H9 (cell line): ENCODE results near the gene MARS1. TPM values are rescaled to one million over a fixed set of nuclear protein-coding genes. Genes with fewer than 3 reads are reported as not detected.

Experiments used
- DNase-seq: peaks from one replicate; pipeline ENCODE4 v3.0.0-alpha.2; 2017
- H2AFZ ChIP-seq: one replicate; pipeline ENCODE4 v1.6.1; 2013; ENCODE audit warnings: mild to moderate bottlenecking, low read length, control low read depth, moderate library complexity
- H2AK5ac ChIP-seq: 2 replicates; pipeline ENCODE4 v1.6.1; 2013; ENCODE audit warnings: low read length, control low read depth, mixed read lengths; ENCODE audit not compliant: insufficient read length
- H2BK120ac ChIP-seq: one replicate; pipeline ENCODE4 v1.6.1; 2013; ENCODE audit warnings: low read depth, mild to moderate bottlenecking, low read length, control low read depth, inconsistent platforms; ENCODE audit not compliant: poor library complexity, severe bottlenecking
- H2BK12ac ChIP-seq: 2 replicates; pipeline ENCODE4 v1.6.1; 2013; ENCODE audit warnings: low read length, control low read depth, mixed read lengths, low read depth; ENCODE audit not compliant: insufficient read length
- H2BK15ac ChIP-seq: 2 replicates; pipeline ENCODE4 v1.6.1; 2013; ENCODE audit warnings: low read depth, low read length, control low read depth
- H2BK20ac ChIP-seq: one replicate; pipeline ENCODE4 v1.6.1; 2013; ENCODE audit warnings: low read depth, mild to moderate bottlenecking, low read length, control low read depth, inconsistent platforms; ENCODE audit not compliant: poor library complexity, severe bottlenecking
- H2BK5ac ChIP-seq: 2 replicates; pipeline ENCODE4 v1.6.1; 2013; ENCODE audit warnings: low read length, control low read depth, mixed read lengths; ENCODE audit not compliant: insufficient read length
- H3K14ac ChIP-seq: 2 replicates; pipeline ENCODE4 v1.6.1; 2013; ENCODE audit warnings: low read length, control low read depth; ENCODE audit not compliant: insufficient read depth
- H3K18ac ChIP-seq: 2 replicates; pipeline ENCODE4 v1.6.1; 2013; ENCODE audit warnings: low read depth, mild to moderate bottlenecking, mixed read lengths, low read length, control low read depth; ENCODE audit not compliant: insufficient read length
- H3K23ac ChIP-seq: 2 replicates; pipeline ENCODE4 v1.6.1; 2013; ENCODE audit warnings: low read length, control low read depth, mixed read lengths, low read depth; ENCODE audit not compliant: insufficient read length
- H3K23me2 ChIP-seq: 2 replicates; pipeline ENCODE4 v1.6.1; 2013; ENCODE audit warnings: low read depth, mild to moderate bottlenecking, mixed read lengths, low read length, control low read depth; ENCODE audit not compliant: insufficient read length, poor library complexity, severe bottlenecking
- H3K27ac ChIP-seq: 2 replicates; pipeline ENCODE4 v1.5.1; 2013; ENCODE audit warnings: low read length, control low read depth, mixed read lengths, low read depth; ENCODE audit not compliant: insufficient read length
- H3K27me3 ChIP-seq: 2 replicates; pipeline ENCODE4 v1.6.1; 2013; ENCODE audit warnings: low read length, control low read depth, inconsistent platforms; ENCODE audit not compliant: insufficient read depth
- H3K4ac ChIP-seq: 2 replicates; pipeline ENCODE4 v1.6.1; 2013; ENCODE audit warnings: low read depth, mild to moderate bottlenecking, control low read depth, inconsistent platforms, low read length, moderate library complexity
- H3K4me1 ChIP-seq: 2 replicates; pipeline ENCODE4 v1.6.1; 2013; ENCODE audit warnings: low read length, control low read depth, inconsistent platforms; ENCODE audit not compliant: insufficient read depth
- H3K4me2 ChIP-seq: 2 replicates; pipeline ENCODE4 v1.6.1; 2013; ENCODE audit warnings: low read length, control low read depth, mixed read lengths; ENCODE audit not compliant: insufficient read length, insufficient read depth
- H3K56ac ChIP-seq: 2 replicates; pipeline ENCODE4 v1.6.1; 2013; ENCODE audit warnings: low read depth, mild to moderate bottlenecking, mixed read lengths, low read length, control low read depth; ENCODE audit not compliant: insufficient read length
- H3K79me1 ChIP-seq: 2 replicates; pipeline ENCODE4 v1.6.1; 2013; ENCODE audit warnings: low read depth, mild to moderate bottlenecking, moderate library complexity, low read length, control low read depth, inconsistent platforms; ENCODE audit not compliant: insufficient read depth, poor library complexity, severe bottlenecking
- H3K79me2 ChIP-seq: 2 replicates; pipeline ENCODE4 v1.6.1; 2013; ENCODE audit warnings: low read length, control low read depth, inconsistent platforms; ENCODE audit not compliant: insufficient read depth
- H3K9ac ChIP-seq: 2 replicates; pipeline ENCODE4 v1.6.1; 2013; ENCODE audit warnings: low read length, control low read depth, mixed read lengths; ENCODE audit not compliant: insufficient read length; ENCODE audit errors: extremely low read depth
- H3K9me3 ChIP-seq: one replicate; pipeline ENCODE4 v1.6.1; 2013; ENCODE audit warnings: low read depth, low read length, inconsistent platforms; ENCODE audit not compliant: control insufficient read depth
- H3T11ph ChIP-seq: one replicate; pipeline ENCODE4 v1.6.1; 2013; ENCODE audit warnings: mild to moderate bottlenecking, low read length, control low read depth, inconsistent platforms
- H4K20me1 ChIP-seq: one replicate; pipeline ENCODE4 v1.6.1; 2013; ENCODE audit not compliant: control insufficient read depth, insufficient read length, insufficient read depth
- H4K5ac ChIP-seq: 2 replicates; pipeline ENCODE4 v1.6.1; 2013; ENCODE audit warnings: low read depth, mild to moderate bottlenecking, mixed read lengths, low read length, control low read depth; ENCODE audit not compliant: insufficient read length
- H4K8ac ChIP-seq: replicated peaks from 2 replicates; pipeline ENCODE4 v1.6.1; 2013; ENCODE audit warnings: low read length, control low read depth, mixed read lengths, low read depth; ENCODE audit not compliant: insufficient read length
- H4K91ac ChIP-seq: 2 replicates; pipeline ENCODE4 v1.6.1; 2013; ENCODE audit warnings: low read depth, mild to moderate bottlenecking, moderate library complexity, mixed read lengths, low read length, control low read depth; ENCODE audit not compliant: insufficient read length
- H3K27ac Mint-ChIP-seq, 3 experiments: 2 replicates in 2 of 3; 3 replicates in 1 of 3; pipeline ENCODE4 v1.8.0; 2020 to 2021; ENCODE audit warnings: mixed read lengths in 3 of 3, mild to moderate bottlenecking in 1 of 3, moderate library complexity in 1 of 3
- H3K27me3 Mint-ChIP-seq: 2 replicates; pipeline ENCODE4 v1.8.0; 2021; ENCODE audit warnings: low read depth, mild to moderate bottlenecking, moderate library complexity, mixed read lengths
- H3K36me3 Mint-ChIP-seq, 3 experiments: 2 replicates in 2 of 3; 3 replicates in 1 of 3; pipeline ENCODE4 v1.8.0; 2020 to 2021; ENCODE audit warnings: low read depth in 3 of 3, mixed read lengths in 3 of 3; ENCODE audit not compliant: insufficient read depth in 1 of 3
- H3K4me1 Mint-ChIP-seq, 2 experiments: 2 replicates each; pipeline ENCODE4 v1.8.0; 2020; ENCODE audit warnings: mixed read lengths in 2 of 2
- H3K4me3 Mint-ChIP-seq, 2 experiments: 2 replicates in 1 of 2; 3 replicates in 1 of 2; pipeline ENCODE4 v1.8.0; 2020 to 2021; ENCODE audit warnings: mild to moderate bottlenecking in 2 of 2, mixed read lengths in 2 of 2, moderate library complexity in 1 of 2
- H3K9me3 Mint-ChIP-seq, 2 experiments: 2 replicates in 1 of 2; 3 replicates in 1 of 2; pipeline ENCODE4 v1.8.0; 2020; ENCODE audit warnings: mild to moderate bottlenecking in 2 of 2, mixed read lengths in 2 of 2, moderate library complexity in 1 of 2
- WGBS: extraction: QIAGEN DNeasy Blood & Tissue Kit; methylation state at CpG from one replicate; pipeline ENCODE4 v1.1.7; 2013; ENCODE audit warnings: missing lambda C conversion rate, low lambda C conversion rate, mixed read lengths; ENCODE audit not compliant: insufficient read length; ENCODE audit errors: extremely low coverage; 5-methylcytosine and 5-hydroxymethylcytosine counted together
- total RNA-seq: library from RNA; stranded (reverse); gene quantifications from 2 replicates; pipeline ENCODE4 v1.2.1, GENCODE V29; 2021
- TF ChIP-seq, protein P1 (sequence below): fragments of 200-600 bp; sonication (generic); conservative IDR thresholded peaks from 3 replicates; pipeline ENCODE4 v1.8.0; 2021; ENCODE audit warnings: antibody characterized with exemption, mild to moderate bottlenecking

The MARS1 gene
- total RNA-seq, 1 experiment from 2014 or later, result 368 TPM

DNA sequence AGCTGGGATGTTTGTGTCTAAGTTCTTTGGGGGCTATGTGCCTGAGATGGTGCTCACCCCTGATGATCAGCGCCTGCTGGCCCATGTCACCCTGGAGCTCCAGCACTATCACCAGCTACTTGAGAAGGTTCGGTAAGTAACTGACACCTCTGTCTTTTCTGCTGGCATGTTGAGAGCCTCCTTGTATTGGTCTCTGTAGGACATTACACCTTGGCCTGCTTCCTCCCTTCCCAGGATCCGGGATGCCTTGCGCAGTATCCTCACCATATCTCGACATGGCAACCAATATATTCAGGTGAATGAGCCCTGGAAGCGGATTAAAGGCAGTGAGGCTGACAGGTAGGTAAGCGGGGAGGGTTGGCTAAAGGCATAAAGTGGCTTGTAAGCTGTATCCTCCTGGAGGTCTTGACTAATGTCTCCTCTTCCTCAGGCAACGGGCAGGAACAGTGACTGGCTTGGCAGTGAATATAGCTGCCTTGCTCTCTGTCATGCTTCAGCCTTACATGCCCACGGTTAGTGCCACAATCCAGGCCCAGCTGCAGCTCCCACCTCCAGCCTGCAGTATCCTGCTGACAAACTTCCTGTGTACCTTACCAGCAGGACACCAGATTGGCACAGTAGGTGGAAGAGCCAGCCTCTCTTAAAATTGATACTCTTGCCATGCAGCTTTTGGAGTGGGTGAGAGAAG lies 27.0 kb downstream of the MARS1 start:
- Histone ChIP-seq H3K4ac (no peak overlapping the region), H4K20me1 (no peaks in the 10 kb centered on the region), H3K23me2 (peaks cover 7% of the 10 kb centered on the region), H3K9me3 (no peaks in the 10 kb centered on the region), H3K14ac (no peak overlapping the region), H2AFZ (no peak overlapping the region), H4K5ac (no peak overlapping the region), H3K4me2 (no peak overlapping the region), H2BK12ac (no peak overlapping the region), H2BK15ac (no peak overlapping the region), H4K8ac (no peak overlapping the region), H2AK5ac (no peak overlapping the region), H4K91ac (no peak overlapping the region), H3K27ac (no peak overlapping the region), H2BK20ac (no peak overlapping the region), H2BK5ac (no peak overlapping the region), H3K4me1 (no peaks in the 10 kb centered on the region; the same call in 1 of the 2 replicates), H3T11ph (no peak overlapping the region), H3K23ac (no peak overlapping the region), H3K56ac (no peak overlapping the region), H3K79me2 (0 out of 2 replicates have a peak, but pooled peaks cover 1% of the 10 kb centered on the region), H3K79me1 (no peaks in the 10 kb centered on the region), H3K18ac (no peak overlapping the region), H3K27me3 (no peaks in the 10 kb centered on the region), H2BK120ac (no peak overlapping the region), H3K9ac (no peak overlapping the region)
- H3K27ac Mint-ChIP-seq, result peak overlapping the region; percentile 28 to 53 (median 31); a peak in 2 of 7 replicates
- TF ChIP-seq, protein P1, sequence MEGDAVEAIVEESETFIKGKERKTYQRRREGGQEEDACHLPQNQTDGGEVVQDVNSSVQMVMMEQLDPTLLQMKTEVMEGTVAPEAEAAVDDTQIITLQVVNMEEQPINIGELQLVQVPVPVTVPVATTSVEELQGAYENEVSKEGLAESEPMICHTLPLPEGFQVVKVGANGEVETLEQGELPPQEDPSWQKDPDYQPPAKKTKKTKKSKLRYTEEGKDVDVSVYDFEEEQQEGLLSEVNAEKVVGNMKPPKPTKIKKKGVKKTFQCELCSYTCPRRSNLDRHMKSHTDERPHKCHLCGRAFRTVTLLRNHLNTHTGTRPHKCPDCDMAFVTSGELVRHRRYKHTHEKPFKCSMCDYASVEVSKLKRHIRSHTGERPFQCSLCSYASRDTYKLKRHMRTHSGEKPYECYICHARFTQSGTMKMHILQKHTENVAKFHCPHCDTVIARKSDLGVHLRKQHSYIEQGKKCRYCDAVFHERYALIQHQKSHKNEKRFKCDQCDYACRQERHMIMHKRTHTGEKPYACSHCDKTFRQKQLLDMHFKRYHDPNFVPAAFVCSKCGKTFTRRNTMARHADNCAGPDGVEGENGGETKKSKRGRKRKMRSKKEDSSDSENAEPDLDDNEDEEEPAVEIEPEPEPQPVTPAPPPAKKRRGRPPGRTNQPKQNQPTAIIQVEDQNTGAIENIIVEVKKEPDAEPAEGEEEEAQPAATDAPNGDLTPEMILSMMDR, result no peak
- peaks cover 12 to 16% of the 10 kb centered on the region in 2 experiments for H3K4me1 Mint-ChIP-seq
- H3K9me3 Mint-ChIP-seq, result no peaks in the 10 kb centered on the region
- no CpG with 5 or more reads among the region's 9 CpGs for WGBS
- no peak overlapping the region for H3K4me3 Mint-ChIP-seq
- H3K36me3 Mint-ChIP-seq, result peaks cover 71 to 91% (median 77%) of the 10 kb centered on the region in 3 experiments
- H3K27me3 Mint-ChIP-seq, result 0 out of 2 replicates have a peak, but pooled peaks cover 2% of the 10 kb centered on the region
- DNase-seq, result no peak
